IMR-90 (cell line): ENCODE measurements around the gene FNDC3B. TPM values are rescaled to one million over a fixed set of nuclear protein-coding genes. Genes with fewer than 3 reads are reported as not detected.

Experiments used
- ATAC-seq: fragments of 200-7000 bp; cut with Tn5 transposase; 2 replicates; pipeline ENCODE4 v1.9.1; 2020; ENCODE audit warnings: low read depth, mild to moderate bottlenecking, moderate library complexity
- BruUV-seq: library from RNA; stranded (reverse); fragments of 400-500 nt; replicated peaks from 2 replicates; lab custom pipeline; 2021; lab: Mats Ljungman, UMichigan
- CTCF ChIA-PET: fragments of 300-600 bp; formaldehyde crosslinking; extraction: SDS; loops from one replicate; lab custom pipeline; 2021; ENCODE audit warnings: antibody characterized with exemption; lab: Yijun Ruan, JAX
- POLR2A ChIA-PET: fragments of 300-600 bp; sonication (Branson Sonifier 250); formaldehyde crosslinking; loops from one replicate; lab custom pipeline; 2022; ENCODE audit warnings: antibody characterized with exemption; ENCODE audit not compliant: unreplicated experiment; lab: Charles Lee
- DNase-seq: peaks from one replicate; pipeline ENCODE4 v3.0.0; 2013
- H2AFZ ChIP-seq: replicated peaks from 2 replicates; pipeline ENCODE3; 2013; ENCODE audit warnings: low read length, mild to moderate bottlenecking; ENCODE audit not compliant: poor library complexity
- H2AK5ac ChIP-seq: 2 replicates; pipeline ENCODE4 v1.6.1; 2013; ENCODE audit warnings: low read depth, low read length, inconsistent platforms
- H2AK9ac ChIP-seq: replicated peaks from 2 replicates; pipeline ENCODE3; 2013; ENCODE audit warnings: mild to moderate bottlenecking, low read depth, low read length, moderate library complexity; ENCODE audit not compliant: poor library complexity
- H2BK120ac ChIP-seq: 2 replicates; pipeline ENCODE4 v1.6.1; 2013; ENCODE audit warnings: low read depth, low read length, inconsistent platforms
- H2BK15ac ChIP-seq: 3 replicates; pipeline ENCODE4 v1.6.1; 2013; ENCODE audit warnings: low read depth, low read length, inconsistent platforms
- H2BK20ac ChIP-seq: 2 replicates; pipeline ENCODE4 v1.6.1; 2013; ENCODE audit warnings: low read depth, mild to moderate bottlenecking, inconsistent platforms, low read length, moderate library complexity
- H2BK5ac ChIP-seq: 2 replicates; pipeline ENCODE4 v1.6.1; 2013; ENCODE audit warnings: mild to moderate bottlenecking, low read depth, low read length, inconsistent platforms; ENCODE audit not compliant: poor library complexity, severe bottlenecking
- H3K14ac ChIP-seq: replicated peaks from 2 replicates; pipeline ENCODE4 v1.6.1; 2013; ENCODE audit warnings: low read depth, low read length, inconsistent platforms
- H3K18ac ChIP-seq: 2 replicates; pipeline ENCODE4 v1.6.1; 2013; ENCODE audit warnings: low read depth, low read length, control low read depth
- H3K23ac ChIP-seq: 2 replicates; pipeline ENCODE4 v1.6.1; 2013; ENCODE audit warnings: low read depth, low read length, inconsistent platforms
- H3K27ac ChIP-seq: 2 replicates; pipeline ENCODE4 v1.5.1; 2013; ENCODE audit warnings: mild to moderate bottlenecking, control low read depth, low read length; ENCODE audit not compliant: insufficient read depth
- H3K27me3 ChIP-seq: 2 replicates; pipeline ENCODE4 v1.6.1; 2013; ENCODE audit warnings: low read length; ENCODE audit not compliant: control insufficient read depth, insufficient read depth
- H3K36me3 ChIP-seq: 2 replicates; pipeline ENCODE4 v1.6.1; 2013; ENCODE audit warnings: low read length, mixed read lengths; ENCODE audit not compliant: control insufficient read depth, insufficient read depth
- H3K4ac ChIP-seq: 2 replicates; pipeline ENCODE4 v1.6.1; 2013; ENCODE audit warnings: low read depth, low read length, inconsistent platforms
- H3K4me1 ChIP-seq: 2 replicates; pipeline ENCODE4 v1.6.1; 2013; ENCODE audit warnings: low read length, mixed read lengths; ENCODE audit not compliant: control insufficient read depth, insufficient read depth
- H3K4me2 ChIP-seq: 2 replicates; pipeline ENCODE4 v1.6.1; 2013; ENCODE audit warnings: low read depth, mild to moderate bottlenecking, control low read depth, low read length, moderate library complexity
- H3K4me3 ChIP-seq: 2 replicates; pipeline ENCODE4 v1.5.1; 2013; ENCODE audit warnings: low read depth, mild to moderate bottlenecking, control low read depth, low read length, moderate library complexity; ENCODE audit not compliant: insufficient read depth
- H3K56ac ChIP-seq: 2 replicates; pipeline ENCODE4 v1.6.1; 2013; ENCODE audit warnings: low read length, inconsistent platforms; ENCODE audit not compliant: insufficient read depth; ENCODE audit errors: extremely low read depth
- H3K79me1 ChIP-seq, 2 experiments: 2 replicates each; pipeline ENCODE4 v1.6.1; 2013; ENCODE audit warnings: low read length in 2 of 2, inconsistent platforms in 1 of 2, low read depth in 1 of 2
- H3K9ac ChIP-seq: 2 replicates; pipeline ENCODE4 v1.6.1; 2013; ENCODE audit warnings: low read depth, low read length, control low read depth
- H3K9me1 ChIP-seq: 2 replicates; pipeline ENCODE4 v1.6.1; 2013; ENCODE audit warnings: low read length, inconsistent platforms; ENCODE audit not compliant: insufficient read depth
- H3K9me3 ChIP-seq: 2 replicates; pipeline ENCODE4 v1.6.1; 2013; ENCODE audit warnings: low read length; ENCODE audit not compliant: control insufficient read depth, insufficient read depth
- H4K20me1 ChIP-seq: 2 replicates; pipeline ENCODE4 v1.6.1; 2013; ENCODE audit warnings: low read length, inconsistent platforms; ENCODE audit not compliant: insufficient read depth
- H4K5ac ChIP-seq: 2 replicates; pipeline ENCODE4 v1.6.1; 2013; ENCODE audit warnings: mild to moderate bottlenecking, low read depth, low read length, control low read depth
- H4K8ac ChIP-seq, 2 experiments: 2 replicates each; pipeline ENCODE4 v1.6.1; 2013; ENCODE audit warnings: low read depth in 2 of 2, low read length in 2 of 2, control low read depth in 1 of 2, inconsistent platforms in 1 of 2
- H4K91ac ChIP-seq: 2 replicates; pipeline ENCODE4 v1.6.1; 2013; ENCODE audit warnings: low read depth, low read length, inconsistent platforms; ENCODE audit not compliant: insufficient read depth
- CEBPB ChIP-seq: IDR thresholded peaks from 2 replicates; pipeline ENCODE4 v1.6.1; 2012; ENCODE audit warnings: low read depth, low read length, improper control_type of control experiment
- CHD1 ChIP-seq: IDR thresholded peaks from 2 replicates; pipeline ENCODE4 v1.6.1; 2012; ENCODE audit warnings: low read depth, low read length, improper control_type of control experiment
- ELK1 ChIP-seq: fragments of 150-350 bp; IDR thresholded peaks from 2 replicates; pipeline ENCODE4 v1.6.1; 2016; ENCODE audit warnings: low read depth, mild to moderate bottlenecking, low read length, moderate library complexity, borderline replicate concordance
- FOS ChIP-seq: fragments of 150-350 bp; IDR thresholded peaks from 2 replicates; pipeline ENCODE4 v1.6.1; 2016; ENCODE audit warnings: low read depth, low read length
- MAFK ChIP-seq: IDR thresholded peaks from 2 replicates; pipeline ENCODE4 v1.6.1; 2012; ENCODE audit warnings: low read depth, low read length, improper control_type of control experiment
- POLR2A ChIP-seq: IDR thresholded peaks from 2 replicates; pipeline ENCODE4 v1.6.1; 2012; ENCODE audit warnings: mild to moderate bottlenecking, low read depth, low read length
- WGBS, 2 experiments: methylation state at CpG; one replicate each; pipeline versions ENCODE4 v1.1.5 to v1.1.7; 2013; ENCODE audit warnings: missing lambda C conversion rate in 2 of 2; ENCODE audit not compliant: insufficient read length in 1 of 2; ENCODE audit errors: extremely low coverage in 2 of 2; 5-methylcytosine and 5-hydroxymethylcytosine counted together
- dilution Hi-C: fragments of 300-500 bp; cut with HindIII; formaldehyde crosslinking; loops from one replicate; pipeline ENCODE4 v1.14.3; 2018; ENCODE audit warnings: low sequenced_read_pairs; ENCODE audit not compliant: unreplicated experiment
- in situ Hi-C: fragments of 300-500 bp; cut with MboI; formaldehyde crosslinking; loops from 3 replicates; pipeline ENCODE4 v1.14.3; 2019; ENCODE audit warnings: low sequenced_read_pairs, inconsistent platforms, mixed read lengths
- intact Hi-C: fragments of 100-400 bp; cut with micrococcal nuclease; formaldehyde crosslinking; loops from 2 replicates; pipeline ENCODE4 v1.10.0; 2022
- polyA plus RNA-seq, 3 experiments: library from polyadenylated mRNA; depleted of rRNA; stranded (reverse); fragments of >200 nt; gene quantifications; 2 replicates each; pipeline ENCODE4 v1.2.3, GENCODE V29; 2012; ENCODE audit warnings: low replicate concordance in 1 of 3
- total RNA-seq: library from RNA; depleted of rRNA; stranded (reverse); fragments of >200 nt; gene quantifications from 2 replicates; pipeline ENCODE4 v1.2.3, GENCODE V29; 2012

The FNDC3B gene
- total and polyA plus RNA-seq, 2 of the 4 experiments (the other 2 are of a cell fraction): 23.9 to 150 TPM

DNA sequence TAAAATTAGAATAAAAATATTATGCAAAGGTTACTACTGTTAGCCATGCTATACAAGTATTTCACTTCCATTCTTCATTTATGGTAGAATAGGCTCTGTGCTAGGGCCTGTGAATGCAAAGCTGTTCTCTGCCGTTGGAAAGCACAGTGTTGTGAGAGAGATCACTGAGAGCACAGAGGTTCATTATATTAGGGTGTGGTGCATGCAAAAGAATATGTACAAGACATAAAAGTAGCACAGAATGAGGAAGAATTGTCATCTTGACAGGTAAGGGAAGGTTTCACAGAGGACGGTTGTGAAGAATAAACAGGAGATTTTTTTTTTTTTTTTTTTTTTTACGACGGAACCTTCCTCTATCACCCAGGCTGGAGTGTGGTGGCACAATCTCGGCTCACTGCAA lies 25.2 kb upstream of the FNDC3B start:
- BruUV-seq: no TSS peak
- WGBS, 2 experiments: no CpG with 5 or more reads among the region's 5 CpGs
- Histone ChIP-seq H2AK5ac (no peak overlapping the region), H3K56ac (no peak overlapping the region), H3K9me3 (no peaks in the 10 kb centered on the region), H2AK9ac (no peak overlapping the region), H3K23ac (no peak overlapping the region), H3K18ac (no peak overlapping the region), H3K14ac (no peak overlapping the region), H2BK20ac (no peak overlapping the region), H2AFZ (no peak overlapping the region), H3K9me1 (no peaks in the 10 kb centered on the region), H2BK120ac (no peak overlapping the region), H3K27me3 (no peaks in the 10 kb centered on the region), H3K36me3 (no peaks in the 10 kb centered on the region), H4K8ac (no peak overlapping the region), H4K91ac (no peak overlapping the region), H2BK15ac (no peak overlapping the region), H4K20me1 (no peaks in the 10 kb centered on the region), H3K4me1 (no peaks in the 10 kb centered on the region), H3K4ac (no peak overlapping the region), H3K4me2 (no peak overlapping the region), H2BK5ac (no peak overlapping the region), H3K79me1 (no peaks in the 10 kb centered on the region), H4K5ac (no peak overlapping the region), H3K9ac (no peak overlapping the region), H3K27ac (no peak overlapping the region), H3K4me3 (no peak overlapping the region)
- TF ChIP-seq ELK1: no peak
- TF ChIP-seq CEBPB: no peak
- no peak for TF ChIP-seq CHD1
- TF ChIP-seq POLR2A: no peak
- TF ChIP-seq MAFK: no peak
- TF ChIP-seq FOS: no peak
- no peak for ATAC-seq
- in situ Hi-C loops (no loop called here), dilution Hi-C loops (no loop called here), intact Hi-C loops (no loop called here)
- ChIA-PET POLR2A (no interaction called here), CTCF (no interaction called here)
- DNase-seq: no peak
